Measurements from ENCODE around the gene CLHC1.
"Not testable (repeated sequence)": the region's sequence is repeated elsewhere in the genome, so short reads cannot be mapped to it uniquely, and the experiment has no call there.

DNA sequence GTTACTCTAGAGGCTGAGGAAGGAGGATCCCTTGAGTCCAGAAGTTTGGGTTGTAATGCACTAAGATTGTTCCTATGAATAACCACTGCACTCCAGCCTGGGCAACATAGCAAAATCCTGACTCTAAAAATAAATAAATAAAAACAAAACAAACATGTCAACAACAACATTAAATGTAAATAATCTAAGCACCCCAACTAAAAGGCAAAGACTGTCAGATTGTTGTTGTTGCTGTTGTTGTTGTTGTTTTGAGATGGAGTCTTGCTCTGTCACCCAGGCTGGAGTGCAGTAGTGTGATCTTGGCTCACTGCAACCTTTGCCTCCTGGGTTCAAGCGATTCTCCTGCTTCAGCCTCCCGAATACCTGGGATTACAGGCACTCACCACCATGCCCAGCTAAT, 40.2 kb downstream of the CLHC1 start:
- TF ChIP-seq POLR2A (IDR thresholded peaks at IDR 0.05; ENCODE audit: low read length); GATA1 (IDR thresholded peaks at IDR 0.05; ENCODE audit: low read depth, low read length): not testable (repeated sequence)

All from erythroblast (primary cell).